Measurements from ENCODE around the gene PES1.

DNA sequence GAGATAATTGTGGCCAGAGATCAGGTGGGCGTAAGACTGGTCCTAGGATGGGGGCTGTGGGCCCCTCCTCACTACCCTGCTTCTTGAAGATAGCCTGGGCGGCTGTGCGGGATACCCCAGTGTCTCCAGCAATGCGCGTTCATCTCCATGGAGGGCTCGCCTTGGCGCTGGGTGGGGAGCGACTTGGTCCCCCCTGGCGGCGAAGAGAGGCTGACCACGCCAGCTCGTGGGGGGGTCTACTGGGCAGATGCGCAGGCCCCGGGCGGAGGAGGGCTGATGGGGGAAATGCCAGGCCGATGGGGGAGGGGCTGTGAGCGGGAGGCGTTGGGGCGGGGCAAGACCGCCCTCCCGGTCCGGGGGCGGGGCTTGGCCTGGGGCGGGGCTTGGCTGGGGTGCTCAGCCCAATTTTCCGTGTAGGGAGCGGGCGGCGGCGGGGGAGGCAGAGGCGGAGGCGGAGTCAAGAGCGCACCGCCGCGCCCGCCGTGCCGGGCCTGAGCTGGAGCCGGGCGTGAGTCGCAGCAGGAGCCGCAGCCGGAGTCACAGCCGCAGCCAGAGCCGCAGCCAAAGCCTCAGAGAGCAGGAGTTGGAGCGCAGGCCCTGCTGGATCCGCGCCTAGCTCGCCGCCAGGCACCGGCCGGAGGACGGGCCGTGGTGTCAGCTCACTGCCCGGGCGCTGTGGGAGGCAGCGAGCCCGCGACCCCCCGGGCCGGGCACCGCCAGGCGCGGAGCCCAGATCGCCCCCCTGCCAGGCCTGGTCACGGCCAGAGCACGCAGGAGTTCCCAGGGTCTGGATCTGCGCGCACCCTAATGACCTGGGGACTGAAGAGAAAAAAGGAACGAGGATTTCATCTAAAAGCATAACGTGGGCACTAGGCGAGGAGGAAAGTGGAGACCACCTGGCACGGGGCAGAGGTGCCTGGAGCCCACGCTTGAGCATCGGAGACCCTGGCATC, 43.8 kb upstream of the PES1 start, which contains the start of gene SLC35E4:
- peak; percentile 40 for TF ChIP-seq POLR2A (IDR thresholded peaks at IDR 0.05)
- TF ChIP-seq, protein P1, sequence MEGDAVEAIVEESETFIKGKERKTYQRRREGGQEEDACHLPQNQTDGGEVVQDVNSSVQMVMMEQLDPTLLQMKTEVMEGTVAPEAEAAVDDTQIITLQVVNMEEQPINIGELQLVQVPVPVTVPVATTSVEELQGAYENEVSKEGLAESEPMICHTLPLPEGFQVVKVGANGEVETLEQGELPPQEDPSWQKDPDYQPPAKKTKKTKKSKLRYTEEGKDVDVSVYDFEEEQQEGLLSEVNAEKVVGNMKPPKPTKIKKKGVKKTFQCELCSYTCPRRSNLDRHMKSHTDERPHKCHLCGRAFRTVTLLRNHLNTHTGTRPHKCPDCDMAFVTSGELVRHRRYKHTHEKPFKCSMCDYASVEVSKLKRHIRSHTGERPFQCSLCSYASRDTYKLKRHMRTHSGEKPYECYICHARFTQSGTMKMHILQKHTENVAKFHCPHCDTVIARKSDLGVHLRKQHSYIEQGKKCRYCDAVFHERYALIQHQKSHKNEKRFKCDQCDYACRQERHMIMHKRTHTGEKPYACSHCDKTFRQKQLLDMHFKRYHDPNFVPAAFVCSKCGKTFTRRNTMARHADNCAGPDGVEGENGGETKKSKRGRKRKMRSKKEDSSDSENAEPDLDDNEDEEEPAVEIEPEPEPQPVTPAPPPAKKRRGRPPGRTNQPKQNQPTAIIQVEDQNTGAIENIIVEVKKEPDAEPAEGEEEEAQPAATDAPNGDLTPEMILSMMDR (IDR thresholded peaks at IDR 0.05), result peak; percentile 9 to 28 (median 24)
- no peak for TF ChIP-seq POLR2AphosphoS5 (IDR thresholded peaks at IDR 0.05)
